Measurements from ENCODE around the gene PEX13. TPM values are rescaled to one million over a fixed set of nuclear protein-coding genes. Genes with fewer than 3 reads are reported as not detected.

Gene PEX13
- total RNA-seq, 4 donors from 2014 or later = 51.5 to 85.6 (median 75.4) TPM

DNA sequence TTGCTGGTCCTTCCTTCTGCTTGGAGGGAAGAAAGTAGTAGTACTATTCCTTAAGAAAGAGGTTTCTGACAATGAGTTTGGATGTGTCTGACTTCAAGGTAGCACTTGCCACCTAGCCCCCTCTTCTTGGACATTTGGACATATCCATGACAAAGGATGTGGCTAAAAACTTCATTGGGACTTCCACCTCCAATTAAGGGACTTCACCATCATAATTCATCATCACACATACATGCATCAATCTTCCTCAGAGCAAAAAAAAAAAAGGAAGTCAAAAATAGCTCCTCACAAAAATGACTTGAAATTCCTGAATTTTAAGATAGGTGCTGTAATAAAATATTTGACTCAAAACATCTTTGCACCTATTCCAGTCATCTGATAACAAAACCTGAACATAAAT is 23.4 kb upstream of the PEX13 start:
- no peak overlapping the region for H3K27ac ChIP-seq
- no peaks in the 10 kb centered on the region for H3K9me3 ChIP-seq
- H3K36me3 ChIP-seq = no peaks in the 10 kb centered on the region
- H3K27me3 ChIP-seq = no peaks in the 10 kb centered on the region
- H3K4me1 ChIP-seq = no peaks in the 10 kb centered on the region
- intact Hi-C loops (cut with DNase I) = no loop called here
- TF ChIP-seq, protein P1, sequence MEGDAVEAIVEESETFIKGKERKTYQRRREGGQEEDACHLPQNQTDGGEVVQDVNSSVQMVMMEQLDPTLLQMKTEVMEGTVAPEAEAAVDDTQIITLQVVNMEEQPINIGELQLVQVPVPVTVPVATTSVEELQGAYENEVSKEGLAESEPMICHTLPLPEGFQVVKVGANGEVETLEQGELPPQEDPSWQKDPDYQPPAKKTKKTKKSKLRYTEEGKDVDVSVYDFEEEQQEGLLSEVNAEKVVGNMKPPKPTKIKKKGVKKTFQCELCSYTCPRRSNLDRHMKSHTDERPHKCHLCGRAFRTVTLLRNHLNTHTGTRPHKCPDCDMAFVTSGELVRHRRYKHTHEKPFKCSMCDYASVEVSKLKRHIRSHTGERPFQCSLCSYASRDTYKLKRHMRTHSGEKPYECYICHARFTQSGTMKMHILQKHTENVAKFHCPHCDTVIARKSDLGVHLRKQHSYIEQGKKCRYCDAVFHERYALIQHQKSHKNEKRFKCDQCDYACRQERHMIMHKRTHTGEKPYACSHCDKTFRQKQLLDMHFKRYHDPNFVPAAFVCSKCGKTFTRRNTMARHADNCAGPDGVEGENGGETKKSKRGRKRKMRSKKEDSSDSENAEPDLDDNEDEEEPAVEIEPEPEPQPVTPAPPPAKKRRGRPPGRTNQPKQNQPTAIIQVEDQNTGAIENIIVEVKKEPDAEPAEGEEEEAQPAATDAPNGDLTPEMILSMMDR (IDR thresholded peaks at IDR 0.05) = no peak
- TF ChIP-seq POLR2A (IDR thresholded peaks at IDR 0.05) = no peak
- H3K4me3 ChIP-seq (replicated peaks in 1 of 3) = no peak overlapping the region
- DNase-seq = no peak

- TF ChIP-seq POLR2A (IDR thresholded peaks at IDR 0.05) = no peak
- TF ChIP-seq, protein P1 (IDR thresholded peaks at IDR 0.05) = peak in 5 of 6 experiments; percentile 31 to 76 (median 62)
- Histone ChIP-seq H3K9me3 (no peaks in the 10 kb centered on the region), H3K36me3 (no peaks in the 10 kb centered on the region), H3K4me1 (no peaks in the 10 kb centered on the region), H3K27ac (no peak overlapping the region), H3K27me3 (no peaks in the 10 kb centered on the region), H3K4me3 (replicated peaks in 1 of 3) (no peak overlapping the region)
- intact Hi-C loops (cut with DNase I) = loop anchor here (5.0 kb wide), 1 partner anchor 292 kb away; no protein-coding TSS in a partner anchor
- WGBS, 2 donors = 85 to 88% methylated on average over 4 of the region's 4 CpGs
- no peak for DNase-seq
Measured at GRCh38 chr2:60998628-60999545, 18.6 kb upstream of the PEX13 start.

- TF ChIP-seq, protein P1 (IDR thresholded peaks at IDR 0.05) = no peak
- TF ChIP-seq POLR2A (IDR thresholded peaks at IDR 0.05) = no peak
- H3K9me3 ChIP-seq = no peaks in the 10 kb centered on the region
- intact Hi-C loops (cut with DNase I) = loop anchor here (10.0 kb wide), 1 partner anchor 211 kb away; no protein-coding TSS in a partner anchor
- no peak overlapping the region for H3K4me3 ChIP-seq (replicated peaks in 1 of 3)
- no peaks in the 10 kb centered on the region for H3K27me3 ChIP-seq
- 93% methylated on average over 3 of the region's 3 CpGs for WGBS, 2 donors
- no peaks in the 10 kb centered on the region for H3K36me3 ChIP-seq
- no peaks in the 10 kb centered on the region for H3K4me1 ChIP-seq
- no peak overlapping the region for H3K27ac ChIP-seq
- no peak for DNase-seq
Measured at GRCh38 chr2:61005736-61006135, 11.8 kb upstream of the PEX13 start.

DNA sequence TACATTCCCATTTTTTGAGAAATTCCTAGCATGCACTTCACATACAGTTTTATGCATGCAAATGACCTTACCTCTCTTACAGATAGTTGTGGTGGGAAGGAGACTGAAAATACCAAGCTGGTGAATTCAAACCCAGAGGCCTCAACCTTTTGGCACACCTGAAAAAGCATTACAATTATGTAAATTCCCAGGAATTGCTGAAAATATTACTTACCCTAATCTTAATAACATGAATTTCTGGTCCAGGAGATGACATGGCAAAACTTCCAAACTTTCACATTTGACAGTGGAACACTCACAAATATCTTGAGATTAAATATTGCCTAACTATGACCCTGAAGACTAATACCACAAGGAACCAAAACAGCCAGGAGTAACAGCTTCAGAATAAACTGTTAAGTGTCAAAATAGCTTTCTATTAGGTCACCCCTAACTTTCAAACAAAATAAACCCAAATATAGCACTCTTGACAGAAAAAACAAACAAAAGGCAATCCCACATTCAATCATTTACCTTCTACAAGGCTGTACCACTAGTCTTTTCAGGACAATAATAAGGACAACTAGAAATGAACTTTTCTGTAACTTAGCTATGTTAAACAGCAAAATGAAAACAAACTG is 10.9 kb upstream of the PEX13 start:
- H3K4me3 ChIP-seq (replicated peaks in 1 of 3) = no peak overlapping the region

More for the DNA sequence above, 10.9 kb upstream of the PEX13 start:
- H3K36me3 ChIP-seq = no peaks in the 10 kb centered on the region
- DNase-seq = no peak
- no peaks in the 10 kb centered on the region for H3K27me3 ChIP-seq
- no peak overlapping the region for H3K27ac ChIP-seq
- peaks cover 0 to under 1% of the 10 kb centered on the region in 2 donors for H3K4me1 ChIP-seq
- intact Hi-C loops (cut with DNase I) = loop anchor here (10.0 kb wide), 1 partner anchor 212 kb away; no protein-coding TSS in a partner anchor
- no peaks in the 10 kb centered on the region for H3K9me3 ChIP-seq
- TF ChIP-seq POLR2A (IDR thresholded peaks at IDR 0.05) = no peak
- TF ChIP-seq, protein P1 (IDR thresholded peaks at IDR 0.05) = no peak
